ENCODE results near the gene PLIN3. TPM values are rescaled to one million over a fixed set of nuclear protein-coding genes. Genes with fewer than 3 reads are reported as not detected.

Gene PLIN3
- total RNA-seq, 1 donor from 2014 or later: 73.1 TPM

DNA sequence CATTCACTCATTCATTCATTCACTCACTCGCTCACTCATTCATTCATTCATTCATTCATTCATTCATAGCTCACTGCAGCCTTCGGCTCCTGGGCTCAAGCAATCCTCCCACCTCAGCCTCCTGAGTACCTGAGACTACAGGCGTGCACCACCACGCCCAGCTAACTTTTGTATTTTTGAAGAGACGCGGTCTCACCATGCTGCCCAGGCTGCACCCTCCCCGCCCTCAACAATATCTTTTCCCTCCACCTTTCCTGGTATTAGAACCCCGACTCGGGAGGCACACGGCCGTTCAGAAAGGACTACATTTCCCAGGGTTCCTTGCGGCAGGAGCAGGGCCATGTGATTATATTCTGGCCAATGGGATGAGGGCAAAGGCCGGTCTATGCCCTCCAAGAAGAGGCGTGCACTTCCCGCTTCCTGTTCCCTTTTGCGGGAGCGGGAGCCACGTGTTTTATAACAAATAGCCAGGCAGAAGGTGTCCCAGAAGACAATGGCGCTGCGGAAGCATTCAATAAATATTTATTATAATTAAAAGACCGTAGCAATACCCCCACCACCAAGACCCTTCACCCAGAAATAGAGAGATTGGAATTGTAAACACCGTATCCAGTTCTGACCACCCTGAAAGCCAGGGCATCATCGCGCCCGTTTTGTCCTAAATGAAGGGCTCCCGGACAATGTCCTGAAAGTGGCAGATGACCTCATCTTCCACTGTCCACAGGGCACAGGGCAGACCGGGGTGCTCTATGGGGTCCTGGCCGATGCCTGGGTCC, 51.9 kb downstream of the PLIN3 start:
- TF ChIP-seq, protein P1, sequence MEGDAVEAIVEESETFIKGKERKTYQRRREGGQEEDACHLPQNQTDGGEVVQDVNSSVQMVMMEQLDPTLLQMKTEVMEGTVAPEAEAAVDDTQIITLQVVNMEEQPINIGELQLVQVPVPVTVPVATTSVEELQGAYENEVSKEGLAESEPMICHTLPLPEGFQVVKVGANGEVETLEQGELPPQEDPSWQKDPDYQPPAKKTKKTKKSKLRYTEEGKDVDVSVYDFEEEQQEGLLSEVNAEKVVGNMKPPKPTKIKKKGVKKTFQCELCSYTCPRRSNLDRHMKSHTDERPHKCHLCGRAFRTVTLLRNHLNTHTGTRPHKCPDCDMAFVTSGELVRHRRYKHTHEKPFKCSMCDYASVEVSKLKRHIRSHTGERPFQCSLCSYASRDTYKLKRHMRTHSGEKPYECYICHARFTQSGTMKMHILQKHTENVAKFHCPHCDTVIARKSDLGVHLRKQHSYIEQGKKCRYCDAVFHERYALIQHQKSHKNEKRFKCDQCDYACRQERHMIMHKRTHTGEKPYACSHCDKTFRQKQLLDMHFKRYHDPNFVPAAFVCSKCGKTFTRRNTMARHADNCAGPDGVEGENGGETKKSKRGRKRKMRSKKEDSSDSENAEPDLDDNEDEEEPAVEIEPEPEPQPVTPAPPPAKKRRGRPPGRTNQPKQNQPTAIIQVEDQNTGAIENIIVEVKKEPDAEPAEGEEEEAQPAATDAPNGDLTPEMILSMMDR (IDR thresholded peaks at IDR 0.05; ENCODE audit: unreplicated experiment): no peak
- Mint-ChIP-seq H3K36me3 (ENCODE audit: low read depth, unreplicated experiment) (peaks cover 3% of the 10 kb centered on the region), H3K4me1 (ENCODE audit: unreplicated experiment) (peaks cover 5% of the 10 kb centered on the region), H3K27me3 (ENCODE audit: unreplicated experiment) (peaks cover 1% of the 10 kb centered on the region), H3K4me3 (ENCODE audit: unreplicated experiment) (peak overlapping the region; percentile 6), H3K9me3 (ENCODE audit: unreplicated experiment) (no peaks in the 10 kb centered on the region), H3K27ac (ENCODE audit: unreplicated experiment) (no peak overlapping the region)
- DNase-seq (ENCODE audit: low spot score): peak; percentile 83

DNA sequence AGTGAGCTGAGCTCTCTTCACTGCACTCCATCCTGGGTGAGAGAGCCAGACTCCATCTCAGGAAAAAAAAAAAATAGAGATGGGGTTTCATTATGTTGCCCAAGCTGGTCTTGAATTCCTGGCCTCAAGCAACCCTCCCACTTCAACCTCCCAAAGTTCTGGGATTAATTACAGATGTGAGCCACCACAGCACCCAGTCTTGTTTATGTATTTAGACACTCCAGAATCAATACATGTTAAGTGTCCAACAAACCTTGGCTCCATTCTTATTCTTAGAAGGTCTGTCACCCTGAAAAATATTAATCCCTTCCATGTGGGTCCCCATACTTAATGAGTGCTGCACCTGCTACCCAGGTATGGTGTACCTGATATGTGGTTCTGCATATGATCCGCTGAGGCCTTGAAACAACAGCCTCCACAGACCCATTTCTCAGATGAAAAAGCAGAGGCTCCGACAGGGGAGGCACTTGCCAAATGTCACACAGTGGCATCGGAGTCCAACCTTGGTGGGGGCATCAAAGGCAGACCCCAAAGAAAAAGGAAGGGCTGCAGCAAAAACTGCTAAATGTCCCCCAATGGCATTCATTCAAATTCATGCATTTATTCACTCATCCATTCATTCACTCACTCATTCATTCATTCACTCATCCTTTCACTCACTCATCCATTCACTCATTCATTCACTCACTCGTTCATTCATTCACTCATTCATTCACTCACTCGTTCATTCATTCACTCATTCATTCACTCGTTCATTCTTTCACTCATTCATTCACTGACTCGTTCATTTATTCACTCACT, 52.6 kb downstream of the PLIN3 start:
- H3K27ac Mint-ChIP-seq (ENCODE audit: unreplicated experiment): no peak overlapping the region
- H3K4me1 Mint-ChIP-seq (ENCODE audit: unreplicated experiment): peaks cover 5% of the 10 kb centered on the region
- peaks cover 3% of the 10 kb centered on the region for H3K36me3 Mint-ChIP-seq (ENCODE audit: low read depth, unreplicated experiment)
- H3K27me3 Mint-ChIP-seq (ENCODE audit: unreplicated experiment): peaks cover 1% of the 10 kb centered on the region
- DNase-seq (ENCODE audit: low spot score): no peak
- H3K4me3 Mint-ChIP-seq (ENCODE audit: unreplicated experiment): peak overlapping the region; percentile 6
- TF ChIP-seq, protein P1 (IDR thresholded peaks at IDR 0.05; ENCODE audit: unreplicated experiment): no peak
- H3K9me3 Mint-ChIP-seq (ENCODE audit: unreplicated experiment): no peaks in the 10 kb centered on the region

DNA sequence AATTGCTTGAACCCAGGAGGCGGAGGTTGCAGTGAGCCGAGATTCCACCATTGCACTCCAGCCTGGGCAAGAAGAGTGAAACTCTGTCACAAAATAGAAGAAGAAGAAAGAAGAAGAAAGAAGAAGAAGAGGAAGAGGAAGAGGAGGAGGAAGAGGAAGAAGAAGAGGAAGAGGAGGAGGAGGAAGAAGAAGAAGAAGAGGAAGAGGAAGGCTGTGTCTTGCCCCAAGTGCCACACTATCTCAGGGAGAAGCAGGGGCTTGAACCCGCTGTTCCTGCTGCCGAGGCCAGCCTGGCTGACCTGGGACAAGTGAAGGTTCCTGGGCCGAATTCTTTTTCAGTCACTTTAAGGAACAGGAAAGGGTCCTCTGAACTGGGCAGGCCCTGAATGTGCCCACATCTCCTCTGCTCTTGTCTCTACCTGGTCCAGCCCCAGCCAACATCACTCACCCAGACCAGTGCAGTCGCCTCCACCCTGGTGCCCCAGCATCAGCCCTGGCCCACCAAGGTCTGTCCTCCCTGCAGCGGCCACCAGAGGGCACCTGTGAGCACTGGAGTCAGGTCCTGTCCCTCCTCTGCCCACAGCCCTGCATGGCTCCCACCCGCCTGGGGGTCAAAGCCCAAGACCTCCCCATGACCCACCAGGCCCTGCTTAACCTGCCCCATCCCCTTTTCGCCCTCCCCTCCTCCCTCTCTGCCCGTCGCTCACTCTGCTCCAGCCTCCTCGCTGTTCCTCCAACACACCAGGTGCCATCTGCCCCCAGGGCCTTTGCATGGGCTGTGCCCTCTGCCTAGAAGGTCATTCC, 55.9 kb downstream of the PLIN3 start:
- Mint-ChIP-seq H3K9me3 (ENCODE audit: unreplicated experiment) (no peaks in the 10 kb centered on the region), H3K4me3 (ENCODE audit: unreplicated experiment) (no peak overlapping the region), H3K27me3 (ENCODE audit: unreplicated experiment) (peaks cover 4% of the 10 kb centered on the region), H3K27ac (ENCODE audit: unreplicated experiment) (no peak overlapping the region), H3K36me3 (ENCODE audit: low read depth, unreplicated experiment) (peaks cover 3% of the 10 kb centered on the region), H3K4me1 (ENCODE audit: unreplicated experiment) (peaks cover 9% of the 10 kb centered on the region)
- peak; percentile 94 for DNase-seq (ENCODE audit: low spot score)
- TF ChIP-seq, protein P1 (IDR thresholded peaks at IDR 0.05; ENCODE audit: unreplicated experiment): peak; percentile 87

DNA sequence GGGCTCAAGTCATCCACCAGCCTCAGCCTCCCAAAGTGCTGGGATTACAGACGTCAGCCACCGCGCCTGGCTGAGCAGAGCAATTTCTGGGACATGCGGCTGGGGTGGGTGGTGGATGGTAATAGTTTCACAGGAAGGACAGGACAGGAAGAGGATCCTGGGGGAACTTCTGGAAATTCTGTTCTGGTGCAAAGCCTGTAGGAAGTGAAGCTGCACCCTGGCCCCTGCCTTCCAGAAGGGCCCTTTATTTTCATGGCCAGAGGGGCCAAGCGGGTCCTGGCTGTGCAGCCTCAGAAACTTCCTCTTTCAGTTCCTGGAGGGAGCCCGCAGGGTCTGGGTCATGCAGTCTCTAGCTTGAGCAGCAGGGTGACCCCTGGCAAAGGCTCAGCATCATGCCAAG, 60.3 kb downstream of the PLIN3 start:
- Mint-ChIP-seq H3K4me1 (ENCODE audit: unreplicated experiment) (peaks cover 12% of the 10 kb centered on the region), H3K27me3 (ENCODE audit: unreplicated experiment) (peaks cover 2% of the 10 kb centered on the region), H3K9me3 (ENCODE audit: unreplicated experiment) (no peaks in the 10 kb centered on the region), H3K27ac (ENCODE audit: unreplicated experiment) (no peak overlapping the region), H3K36me3 (ENCODE audit: low read depth, unreplicated experiment) (peaks cover 3% of the 10 kb centered on the region), H3K4me3 (ENCODE audit: unreplicated experiment) (no peak overlapping the region)
- TF ChIP-seq, protein P1 (IDR thresholded peaks at IDR 0.05; ENCODE audit: unreplicated experiment): no peak
- DNase-seq (ENCODE audit: low spot score): no peak
